Central memory CD8-positive, alpha-beta T cell (primary cell): ENCODE data around the gene PBXIP1.
A peak's percentile ranks its signal among the peaks of the same experiment; 100 is the strongest.

Experiments
- ATAC-seq: fragments of 150-1000 bp; cut with Tn5 transposase; replicated peaks from 2 replicates; pipeline ENCODE4 v1.10.0; 2022; ENCODE audit warnings: mild to moderate bottlenecking, moderate FRiP score, moderate number of reproducible peaks; ENCODE audit not compliant: poor library complexity, severe bottlenecking; ENCODE audit errors: extremely low read depth
- DNase-seq, 2 donors: peaks; one replicate each; pipeline ENCODE4 v3.0.0; 2021; ENCODE audit warnings: low spot score in 2 of 2
- H3K27ac Mint-ChIP-seq: one replicate; pipeline ENCODE4 v1.8.0; 2022; ENCODE audit warnings: low read depth, mild to moderate bottlenecking, moderate library complexity, mixed read lengths
- H3K27me3 Mint-ChIP-seq: one replicate; pipeline ENCODE4 v1.8.0; 2022; ENCODE audit warnings: mixed read lengths
- H3K36me3 Mint-ChIP-seq: one replicate; pipeline ENCODE4 v1.8.0; 2022; ENCODE audit warnings: mild to moderate bottlenecking, moderate library complexity, mixed read lengths; ENCODE audit not compliant: insufficient read depth
- H3K4me1 Mint-ChIP-seq: one replicate; pipeline ENCODE4 v1.8.0; 2022; ENCODE audit warnings: mixed read lengths
- H3K4me3 Mint-ChIP-seq: one replicate; pipeline ENCODE4 v1.8.0; 2022; ENCODE audit warnings: mild to moderate bottlenecking, moderate library complexity, mixed read lengths
- H3K9me3 Mint-ChIP-seq: one replicate; pipeline ENCODE4 v1.8.0; 2022; ENCODE audit warnings: mixed read lengths

Gene PBXIP1

GRCh38 chr1:154974102-154974807, 18.4 kb upstream of the PBXIP1 start, which contains the start of gene CKS1B:
TSS of gene CKS1B (plus strand) at chr1:154974681. CDS start at chr1:154974746, 65 bp downstream.
- no peak within 1 kb of the TSS for H3K27ac Mint-ChIP-seq

GRCh38 chr1:154973344-154974101, 17.6 kb upstream of the PBXIP1 start:
- H3K9me3 Mint-ChIP-seq = no peaks in the 10 kb centered on the region
- no peak overlapping the region for H3K4me3 Mint-ChIP-seq
- ATAC-seq = peak; percentile 15
- no peak overlapping the region for H3K27ac Mint-ChIP-seq
- peaks cover 36% of the 10 kb centered on the region for H3K4me1 Mint-ChIP-seq
- no peaks in the 10 kb centered on the region for H3K27me3 Mint-ChIP-seq
- peak; percentile 83 to 85 for DNase-seq
- H3K36me3 Mint-ChIP-seq = peaks cover 7% of the 10 kb centered on the region

More at GRCh38 chr1:154974102-154974807, 18.4 kb upstream of the PBXIP1 start, which contains the start of gene CKS1B:
- peaks cover 29% of the 10 kb centered on the region for H3K4me1 Mint-ChIP-seq
- H3K27me3 Mint-ChIP-seq = no peaks in the 10 kb centered on the region
- ATAC-seq (peak; percentile 88), DNase-seq (peak; percentile 97 to 99)
- no peak within 1 kb of the TSS for H3K4me3 Mint-ChIP-seq
- H3K9me3 Mint-ChIP-seq = no peaks in the 10 kb centered on the region
- H3K36me3 Mint-ChIP-seq = peaks cover 2% of the 10 kb centered on the region

GRCh38 chr1:154972517-154973343, 16.8 kb upstream of the PBXIP1 start:
- no peaks in the 10 kb centered on the region for H3K27me3 Mint-ChIP-seq
- H3K27ac Mint-ChIP-seq = no peak overlapping the region
- no peaks in the 10 kb centered on the region for H3K9me3 Mint-ChIP-seq
- H3K4me3 Mint-ChIP-seq = no peak overlapping the region
- no peak for DNase-seq
- peaks cover 42% of the 10 kb centered on the region for H3K4me1 Mint-ChIP-seq
- peaks cover 12% of the 10 kb centered on the region for H3K36me3 Mint-ChIP-seq
- no peak for ATAC-seq

- H3K27ac Mint-ChIP-seq = no peak overlapping the region
- peaks cover 14% of the 10 kb centered on the region for H3K36me3 Mint-ChIP-seq
- H3K9me3 Mint-ChIP-seq = no peaks in the 10 kb centered on the region
- H3K4me1 Mint-ChIP-seq = peaks cover 42% of the 10 kb centered on the region
- no peak for ATAC-seq
- DNase-seq = no peak
- H3K27me3 Mint-ChIP-seq = no peaks in the 10 kb centered on the region
- no peak overlapping the region for H3K4me3 Mint-ChIP-seq
Observed at GRCh38 chr1:154972213-154972516, 16.3 kb upstream of the PBXIP1 start.

GRCh38 chr1:154971341-154971998, 15.6 kb upstream of the PBXIP1 start:
- DNase-seq (no peak), ATAC-seq (no peak)
- peaks cover 17% of the 10 kb centered on the region for H3K36me3 Mint-ChIP-seq
- no peaks in the 10 kb centered on the region for H3K9me3 Mint-ChIP-seq
- H3K4me3 Mint-ChIP-seq = peak overlapping the region; percentile 29
- H3K27me3 Mint-ChIP-seq = no peaks in the 10 kb centered on the region
- H3K4me1 Mint-ChIP-seq = peaks cover 42% of the 10 kb centered on the region
- peak overlapping the region; percentile 72 for H3K27ac Mint-ChIP-seq

GRCh38 chr1:154970631-154971340, 14.9 kb upstream of the PBXIP1 start, which contains the start of gene SHC1:
TSS of gene SHC1 (minus strand) at chr1:154970747. CDS start at chr1:154970526, 221 bp downstream.
- ATAC-seq = no peak

GRCh38 chr1:154969860-154970452, 14.1 kb upstream of the PBXIP1 start:
- ATAC-seq (no peak), DNase-seq (no peak)
- Mint-ChIP-seq H3K36me3 (peaks cover 22% of the 10 kb centered on the region), H3K4me1 (peaks cover 42% of the 10 kb centered on the region), H3K9me3 (no peaks in the 10 kb centered on the region), H3K27me3 (no peaks in the 10 kb centered on the region), H3K27ac (peak overlapping the region; percentile 72), H3K4me3 (no peak overlapping the region)

More at GRCh38 chr1:154970631-154971340, 14.9 kb upstream of the PBXIP1 start, which contains the start of gene SHC1:
- H3K27me3 Mint-ChIP-seq = no peaks in the 10 kb centered on the region
- peak within 1 kb of the TSS; percentile 29 for H3K4me3 Mint-ChIP-seq
- H3K4me1 Mint-ChIP-seq = peaks cover 42% of the 10 kb centered on the region
- DNase-seq = no peak
- H3K36me3 Mint-ChIP-seq = peaks cover 19% of the 10 kb centered on the region
- H3K9me3 Mint-ChIP-seq = no peaks in the 10 kb centered on the region
- H3K27ac Mint-ChIP-seq = peak within 1 kb of the TSS; percentile 72

- Mint-ChIP-seq H3K4me3 (no peak overlapping the region), H3K9me3 (no peaks in the 10 kb centered on the region), H3K4me1 (peaks cover 42% of the 10 kb centered on the region), H3K27ac (peak overlapping the region; percentile 72), H3K36me3 (peaks cover 26% of the 10 kb centered on the region), H3K27me3 (no peaks in the 10 kb centered on the region)
- ATAC-seq (no peak), DNase-seq (no peak)
Observed at GRCh38 chr1:154969246-154969645, 13.3 kb upstream of the PBXIP1 start.

GRCh38 chr1:154968731-154969130, 12.8 kb upstream of the PBXIP1 start:
- ATAC-seq (no peak), DNase-seq (no peak)
- no peaks in the 10 kb centered on the region for H3K9me3 Mint-ChIP-seq
- H3K27ac Mint-ChIP-seq = peak overlapping the region; percentile 72
- H3K4me3 Mint-ChIP-seq = no peak overlapping the region
- H3K27me3 Mint-ChIP-seq = no peaks in the 10 kb centered on the region
- peaks cover 30% of the 10 kb centered on the region for H3K36me3 Mint-ChIP-seq
- H3K4me1 Mint-ChIP-seq = peaks cover 45% of the 10 kb centered on the region

GRCh38 chr1:154967331-154967950, 11.5 kb upstream of the PBXIP1 start:
- DNase-seq = no peak
- Mint-ChIP-seq H3K9me3 (no peaks in the 10 kb centered on the region), H3K4me3 (no peak overlapping the region), H3K27me3 (no peaks in the 10 kb centered on the region), H3K4me1 (peaks cover 46% of the 10 kb centered on the region), H3K36me3 (peaks cover 34% of the 10 kb centered on the region), H3K27ac (no peak overlapping the region)
- no peak for ATAC-seq

GRCh38 chr1:154966111-154966510, 10.2 kb upstream of the PBXIP1 start:
- Mint-ChIP-seq H3K9me3 (no peaks in the 10 kb centered on the region), H3K4me1 (peaks cover 39% of the 10 kb centered on the region), H3K27me3 (no peaks in the 10 kb centered on the region), H3K27ac (no peak overlapping the region), H3K4me3 (no peak overlapping the region), H3K36me3 (peaks cover 40% of the 10 kb centered on the region)
- DNase-seq (no peak), ATAC-seq (no peak)
